ENCODE results near the gene PHF21A. TPM values are rescaled to one million over a fixed set of nuclear protein-coding genes. Genes with fewer than 3 reads are reported as not detected.

The PHF21A gene
- total and polyA plus RNA-seq, 2 of the 8 experiments (the other 6 are each of a cell fraction or from before 2014, with no cell fraction given), result 17.6 to 40.3 TPM

GRCh38 chr11:45902452-45903380, 218.5 kb downstream of the PHF21A start (continued):
- TF ChIP-seq EZH2 (IDR thresholded peaks at IDR 0.05; ENCODE audit: low read depth, low read length, severe bottlenecking), result no peak
- no peak for TF ChIP-seq MAFK (IDR thresholded peaks at IDR 0.05; ENCODE audit: low read depth, low read length)
- TF ChIP-seq EGR1 (IDR thresholded peaks at IDR 0.05; ENCODE audit: borderline replicate concordance, low read depth, low read length), result no peak
- TF ChIP-seq TAF1 (IDR thresholded peaks at IDR 0.05; ENCODE audit: low read depth, low read length), result no peak
- TF ChIP-seq JUN (IDR thresholded peaks at IDR 0.05; ENCODE audit: low read depth, low read length), result no peak
- TF ChIP-seq SIRT6 (IDR thresholded peaks at IDR 0.05; ENCODE audit: low read length), result no peak
- no peak for TF ChIP-seq EP300 (IDR thresholded peaks at IDR 0.05; ENCODE audit: borderline replicate concordance in 1 of 2, low read depth in 2 of 2, low read length in 2 of 2)
- no peak for TF ChIP-seq JUND (IDR thresholded peaks at IDR 0.05; ENCODE audit: low read length)
- TF ChIP-seq SRF (IDR thresholded peaks at IDR 0.05; ENCODE audit: low read depth, low read length), result no peak
